Neuronal stem cell (in vitro differentiated cells): Measurements from ENCODE around the gene SYS1.

Experiments used
- DNase-seq: peaks from one replicate; pipeline ENCODE4 v3.0.0-alpha.2; 2013; ENCODE audit warnings: low spot score
- H2AFZ ChIP-seq: one replicate; pipeline ENCODE4 v1.6.1; 2013; ENCODE audit warnings: mild to moderate bottlenecking, low read length, inconsistent platforms
- H2AK5ac ChIP-seq: 2 replicates; pipeline ENCODE4 v1.6.1; 2013; ENCODE audit warnings: low read depth, mild to moderate bottlenecking, inconsistent platforms, low read length, moderate library complexity, mixed read lengths
- H2BK120ac ChIP-seq: 2 replicates; pipeline ENCODE4 v1.6.1; 2013; ENCODE audit warnings: low read depth, mild to moderate bottlenecking, inconsistent platforms, low read length, moderate library complexity, mixed read lengths
- H2BK12ac ChIP-seq: one replicate; pipeline ENCODE4 v1.6.1; 2013; ENCODE audit warnings: low read length, inconsistent platforms
- H2BK15ac ChIP-seq: 2 replicates; pipeline ENCODE4 v1.6.1; 2013; ENCODE audit warnings: mild to moderate bottlenecking, low read length, inconsistent platforms, mixed read lengths
- H2BK5ac ChIP-seq: one replicate; pipeline ENCODE4 v1.6.1; 2013; ENCODE audit warnings: inconsistent platforms, mild to moderate bottlenecking, low read length, moderate library complexity
- H3K14ac ChIP-seq: one replicate; pipeline ENCODE4 v1.6.1; 2013; ENCODE audit warnings: low read length, inconsistent platforms
- H3K18ac ChIP-seq: 2 replicates; pipeline ENCODE4 v1.6.1; 2013; ENCODE audit warnings: low read length, inconsistent platforms
- H3K23ac ChIP-seq: 2 replicates; pipeline ENCODE4 v1.6.1; 2013; ENCODE audit warnings: low read depth, mild to moderate bottlenecking, mixed read lengths, low read length, inconsistent platforms; ENCODE audit not compliant: poor library complexity
- H3K27ac ChIP-seq: replicated peaks from 3 replicates; pipeline ENCODE4 v1.5.1; 2013; ENCODE audit warnings: low read length, inconsistent platforms
- H3K27me3 ChIP-seq, 3 experiments: 2 replicates each; pipeline ENCODE4 v1.6.1; 2013; ENCODE audit warnings: low read length in 3 of 3, mild to moderate bottlenecking in 2 of 3, inconsistent platforms in 1 of 3, low read depth in 1 of 3, mixed read lengths in 1 of 3, moderate library complexity in 1 of 3; ENCODE audit not compliant: control insufficient read depth in 3 of 3, insufficient read depth in 3 of 3
- H3K36me3 ChIP-seq, 2 donors: replicated peaks in 1 of 2; 2 replicates each; pipeline ENCODE4 v1.6.1; 2013; ENCODE audit warnings: low read length in 2 of 2; ENCODE audit not compliant: control insufficient read depth in 2 of 2, insufficient read depth in 2 of 2
- H3K4ac ChIP-seq: 2 replicates; pipeline ENCODE4 v1.6.1; 2013; ENCODE audit warnings: inconsistent platforms, mild to moderate bottlenecking, low read length, moderate library complexity
- H3K4me1 ChIP-seq, 2 donors: 1 replicate in 1 of 2; 2 replicates in 1 of 2; pipeline ENCODE4 v1.6.1; 2013; ENCODE audit warnings: low read length in 2 of 2, low read depth in 1 of 2; ENCODE audit not compliant: control insufficient read depth in 2 of 2, insufficient read depth in 1 of 2
- H3K4me2 ChIP-seq: one replicate; pipeline ENCODE4 v1.6.1; 2013; ENCODE audit warnings: mild to moderate bottlenecking, low read length, inconsistent platforms; ENCODE audit not compliant: insufficient read depth, poor library complexity, severe bottlenecking
- H3K4me3 ChIP-seq, 2 donors: 2 replicates each; pipeline ENCODE4 v1.5.1; 2013; ENCODE audit warnings: low read length in 2 of 2, mild to moderate bottlenecking in 2 of 2, inconsistent platforms in 1 of 2, moderate library complexity in 1 of 2
- H3K79me1 ChIP-seq: one replicate; pipeline ENCODE4 v1.6.1; 2013; ENCODE audit warnings: low read depth, mild to moderate bottlenecking, inconsistent platforms, low read length, moderate library complexity
- H3K9ac ChIP-seq: one replicate; pipeline ENCODE4 v1.6.1; 2013; ENCODE audit warnings: mild to moderate bottlenecking, low read depth, low read length, inconsistent platforms; ENCODE audit not compliant: poor library complexity
- H3K9me3 ChIP-seq, 2 donors: replicated peaks in 1 of 2; 2 replicates each; pipeline versions ENCODE3 to v1.6.1; 2013; ENCODE audit warnings: low read length in 2 of 2, mild to moderate bottlenecking in 2 of 2, inconsistent platforms in 1 of 2, low read depth in 1 of 2, mixed read lengths in 1 of 2, moderate library complexity in 1 of 2; ENCODE audit not compliant: control insufficient read depth in 2 of 2, insufficient read depth in 1 of 2
- H4K8ac ChIP-seq: one replicate; pipeline ENCODE4 v1.6.1; 2013; ENCODE audit warnings: low read depth, mild to moderate bottlenecking, inconsistent platforms, low read length, moderate library complexity
- H4K91ac ChIP-seq: one replicate; pipeline ENCODE4 v1.6.1; 2013; ENCODE audit warnings: low read length, low read depth, mild to moderate bottlenecking, inconsistent platforms; ENCODE audit not compliant: poor library complexity
- whole genome bisulfite sequencing, 2 donors: extraction: QIAGEN DNeasy Blood & Tissue Kit; methylation state at CpG; one replicate each; pipeline ENCODE4 v1.1.7; 2013; ENCODE audit warnings: missing lambda C conversion rate in 2 of 2, mixed read lengths in 1 of 2; ENCODE audit not compliant: insufficient read length in 2 of 2, insufficient replicate concordance in 1 of 2; ENCODE audit errors: extremely low coverage in 2 of 2; 5-methylcytosine and 5-hydroxymethylcytosine counted together

Gene SYS1

GRCh38 chr20:45410887-45411286 lies 47.9 kb downstream of the SYS1 start:
- no peak overlapping the region for H2BK120ac ChIP-seq
- H3K9me3 ChIP-seq, result no peaks in the 10 kb centered on the region
- H3K27ac ChIP-seq, result no peak overlapping the region
- H3K9ac ChIP-seq, result no peak overlapping the region
- H3K4me2 ChIP-seq, result no peak overlapping the region
- H3K27me3 ChIP-seq, result peaks cover 0 to 19% (median 3%) of the 10 kb centered on the region in 3 experiments
- peaks cover 7 to 39% of the 10 kb centered on the region in 2 donors for H3K36me3 ChIP-seq
- H4K8ac ChIP-seq, result no peak overlapping the region
- H3K4ac ChIP-seq, result no peak overlapping the region
- no peak overlapping the region for H3K4me3 ChIP-seq
- WGBS, 2 donors, result no CpG with 5 or more reads among the region's 8 CpGs
- no peak overlapping the region for H2AFZ ChIP-seq
- no peak overlapping the region for H2BK15ac ChIP-seq
- H2AK5ac ChIP-seq, result no peak overlapping the region
- H2BK5ac ChIP-seq, result no peak overlapping the region
- H3K23ac ChIP-seq, result no peak overlapping the region
- H3K14ac ChIP-seq, result no peak overlapping the region
- H3K18ac ChIP-seq, result no peak overlapping the region
- H3K79me1 ChIP-seq, result no peaks in the 10 kb centered on the region
- DNase-seq, result no peak
- H3K4me1 ChIP-seq, result peaks cover 3 to 9% of the 10 kb centered on the region in 2 donors
- no peak overlapping the region for H4K91ac ChIP-seq
- H2BK12ac ChIP-seq, result no peak overlapping the region

- Histone ChIP-seq H3K18ac (no peak overlapping the region), H3K4me1 (peaks cover 3 to 4% of the 10 kb centered on the region in 2 donors), H3K4me2 (no peak overlapping the region), H2AFZ (no peak overlapping the region), H4K91ac (no peak overlapping the region), H3K14ac (no peak overlapping the region), H4K8ac (no peak overlapping the region), H2BK15ac (no peak overlapping the region), H3K36me3 (peaks cover 7 to 39% of the 10 kb centered on the region in 2 donors), H2AK5ac (no peak overlapping the region), H2BK12ac (no peak overlapping the region), H3K4me3 (no peak overlapping the region), H2BK5ac (no peak overlapping the region), H3K27me3 (peaks cover 0 to 5% (median 0%) of the 10 kb centered on the region in 3 experiments), H2BK120ac (no peak overlapping the region), H3K27ac (no peak overlapping the region), H3K9ac (no peak overlapping the region), H3K23ac (no peak overlapping the region), H3K79me1 (peaks cover 3% of the 10 kb centered on the region), H3K9me3 (no peaks in the 10 kb centered on the region), H3K4ac (no peak overlapping the region)
- DNase-seq, result no peak
- WGBS, 2 donors, result no CpG with 5 or more reads among the region's 5 CpGs
Measured at GRCh38 chr20:45412653-45413052, 49.7 kb downstream of the SYS1 start.

GRCh38 chr20:45413479-45413878 lies 50.5 kb downstream of the SYS1 start:
- WGBS, 2 donors, result no CpG with 5 or more reads among the region's 3 CpGs
- Histone ChIP-seq H3K27me3 (no peaks in the 10 kb centered on the region), H3K18ac (no peak overlapping the region), H2AFZ (no peak overlapping the region), H2BK15ac (no peak overlapping the region), H2BK5ac (no peak overlapping the region), H3K4me2 (no peak overlapping the region), H2BK12ac (no peak overlapping the region), H3K4me1 (peaks cover 3% of the 10 kb centered on the region in 2 donors), H3K9me3 (no peaks in the 10 kb centered on the region), H3K4me3 (no peak overlapping the region), H3K4ac (no peak overlapping the region), H3K27ac (no peak overlapping the region), H2BK120ac (no peak overlapping the region), H4K8ac (no peak overlapping the region), H3K23ac (no peak overlapping the region), H2AK5ac (no peak overlapping the region), H3K36me3 (peaks cover 8 to 42% of the 10 kb centered on the region in 2 donors), H3K14ac (no peak overlapping the region), H3K79me1 (peaks cover 7% of the 10 kb centered on the region), H4K91ac (no peak overlapping the region), H3K9ac (no peak overlapping the region)
- no peak for DNase-seq

GRCh38 chr20:45415822-45416637 lies 53.1 kb downstream of the SYS1 start, which contains the start of gene PIGT:
PIGT (plus strand) TSS chr20:45416141; CDS start chr20:45416157, 16 bp downstream.
- H3K9me3 ChIP-seq, result no peaks in the 10 kb centered on the region
- H3K27me3 ChIP-seq, result no peaks in the 10 kb centered on the region
- peaks cover 18 to 41% of the 10 kb centered on the region in 2 donors for H3K36me3 ChIP-seq
- peak within 1 kb of the TSS; percentile 44 for H3K18ac ChIP-seq
- peak within 1 kb of the TSS; percentile 85 to 97 for H3K4me3 ChIP-seq
- peaks cover 3% of the 10 kb centered on the region in 2 donors for H3K4me1 ChIP-seq
- H3K79me1 ChIP-seq, result peaks cover 7% of the 10 kb centered on the region
- no peak within 1 kb of the TSS for H2BK15ac ChIP-seq
- no peak within 1 kb of the TSS for H2BK120ac ChIP-seq
- H3K14ac ChIP-seq, result no peak within 1 kb of the TSS
- DNase-seq, result peak; percentile 63
- peak within 1 kb of the TSS; percentile 96 for H3K9ac ChIP-seq
- H4K91ac ChIP-seq, result no peak within 1 kb of the TSS
- WGBS, 2 donors, result no CpG with 5 or more reads among the region's 52 CpGs
- H2BK12ac ChIP-seq, result no peak within 1 kb of the TSS
- no peak within 1 kb of the TSS for H3K27ac ChIP-seq
- peak within 1 kb of the TSS; percentile 97 for H3K23ac ChIP-seq
- no peak within 1 kb of the TSS for H3K4ac ChIP-seq
- H3K4me2 ChIP-seq, result peak within 1 kb of the TSS; percentile 87
- H2AFZ ChIP-seq, result peak within 1 kb of the TSS; percentile 93
- H2AK5ac ChIP-seq, result no peak within 1 kb of the TSS
- no peak within 1 kb of the TSS for H4K8ac ChIP-seq
- no peak within 1 kb of the TSS for H2BK5ac ChIP-seq
